Measurements from ENCODE around the gene NUDT3.

GRCh38 chr6:34412643-34413214 is 20.3 kb upstream of the NUDT3 start:
- TF ChIP-seq, protein P1, sequence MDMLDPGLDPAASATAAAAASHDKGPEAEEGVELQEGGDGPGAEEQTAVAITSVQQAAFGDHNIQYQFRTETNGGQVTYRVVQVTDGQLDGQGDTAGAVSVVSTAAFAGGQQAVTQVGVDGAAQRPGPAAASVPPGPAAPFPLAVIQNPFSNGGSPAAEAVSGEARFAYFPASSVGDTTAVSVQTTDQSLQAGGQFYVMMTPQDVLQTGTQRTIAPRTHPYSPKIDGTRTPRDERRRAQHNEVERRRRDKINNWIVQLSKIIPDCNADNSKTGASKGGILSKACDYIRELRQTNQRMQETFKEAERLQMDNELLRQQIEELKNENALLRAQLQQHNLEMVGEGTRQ (IDR thresholded peaks at IDR 0.05; ENCODE audit: borderline replicate concordance, low read depth, low read length), result no peak
- TF ChIP-seq EP300 (IDR thresholded peaks at IDR 0.05; ENCODE audit: borderline replicate concordance in 1 of 2, low read depth in 1 of 2, low read length in 1 of 2) (no peak), RXRA (IDR thresholded peaks at IDR 0.05; ENCODE audit: borderline replicate concordance, low read depth) (no peak), SMC3 (IDR thresholded peaks at IDR 0.05; ENCODE audit: low read depth, low read length) (no peak), NRF1 (IDR thresholded peaks at IDR 0.05; ENCODE audit: low read depth, low read length) (no peak), RFX5 (IDR thresholded peaks at IDR 0.05; ENCODE audit: low read length) (no peak)
- TF ChIP-seq, protein P2, sequence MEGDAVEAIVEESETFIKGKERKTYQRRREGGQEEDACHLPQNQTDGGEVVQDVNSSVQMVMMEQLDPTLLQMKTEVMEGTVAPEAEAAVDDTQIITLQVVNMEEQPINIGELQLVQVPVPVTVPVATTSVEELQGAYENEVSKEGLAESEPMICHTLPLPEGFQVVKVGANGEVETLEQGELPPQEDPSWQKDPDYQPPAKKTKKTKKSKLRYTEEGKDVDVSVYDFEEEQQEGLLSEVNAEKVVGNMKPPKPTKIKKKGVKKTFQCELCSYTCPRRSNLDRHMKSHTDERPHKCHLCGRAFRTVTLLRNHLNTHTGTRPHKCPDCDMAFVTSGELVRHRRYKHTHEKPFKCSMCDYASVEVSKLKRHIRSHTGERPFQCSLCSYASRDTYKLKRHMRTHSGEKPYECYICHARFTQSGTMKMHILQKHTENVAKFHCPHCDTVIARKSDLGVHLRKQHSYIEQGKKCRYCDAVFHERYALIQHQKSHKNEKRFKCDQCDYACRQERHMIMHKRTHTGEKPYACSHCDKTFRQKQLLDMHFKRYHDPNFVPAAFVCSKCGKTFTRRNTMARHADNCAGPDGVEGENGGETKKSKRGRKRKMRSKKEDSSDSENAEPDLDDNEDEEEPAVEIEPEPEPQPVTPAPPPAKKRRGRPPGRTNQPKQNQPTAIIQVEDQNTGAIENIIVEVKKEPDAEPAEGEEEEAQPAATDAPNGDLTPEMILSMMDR (IDR thresholded peaks at IDR 0.05), result no peak
